Dermis microvascular lymphatic vessel endothelial cell (primary cell): ENCODE results near the gene ARAP2. TPM values are rescaled to one million over a fixed set of nuclear protein-coding genes. Genes with fewer than 3 reads are reported as not detected.

Experiments used
- DNase-seq, 2 donors: peaks; one replicate each; pipeline versions ENCODE4 v3.0.0 to v3.0.0-alpha.2; 2010; ENCODE audit warnings: low read depth in 2 of 2
- total RNA-seq: library from RNA; depleted of rRNA; stranded (reverse); fragments of >200 nt; gene quantifications from 2 replicates; pipeline ENCODE4 v1.2.1, GENCODE V29; 2014

ARAP2 gene
- total RNA-seq, 1 donor from 2014 or later: under 0.01 TPM

- no peak for DNase-seq
These were observed 28.7 kb downstream of the ARAP2 start for GRCh38 chr4:36215627-36216026.

DNA sequence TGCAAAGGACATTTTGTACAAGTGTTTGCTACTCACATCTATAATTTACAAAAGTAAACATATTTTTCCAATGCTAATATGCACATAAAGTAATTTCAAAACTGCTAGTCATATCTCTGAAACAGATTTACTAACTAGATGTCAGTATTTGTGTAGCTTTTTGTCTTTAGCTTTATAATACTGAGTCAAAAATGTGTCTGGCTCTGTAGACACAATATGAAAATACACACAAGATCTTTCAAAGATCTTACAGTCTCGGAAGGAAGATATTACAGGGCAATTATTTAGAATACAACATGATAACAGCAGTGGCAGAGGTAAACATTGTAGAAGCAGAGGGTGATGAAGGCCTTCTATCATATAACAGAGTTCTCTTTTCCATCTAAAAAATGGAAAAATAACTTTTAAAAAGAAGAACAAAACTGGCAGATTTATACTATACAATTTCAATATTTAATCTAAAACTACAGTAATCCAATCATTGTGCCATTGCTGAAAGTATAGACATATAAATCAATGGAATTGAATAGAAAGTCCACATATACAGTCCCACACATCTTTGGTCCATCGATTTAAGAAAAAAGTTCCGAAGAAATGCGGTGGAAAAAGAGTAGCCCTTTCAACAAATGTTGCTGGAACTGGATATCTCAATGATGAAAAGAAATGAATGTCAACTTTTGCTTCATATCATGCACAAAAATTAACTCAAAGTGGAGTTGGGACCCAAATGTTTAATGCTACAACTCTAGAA is 29.4 kb downstream of the ARAP2 start:
- no peak for DNase-seq

DNA sequence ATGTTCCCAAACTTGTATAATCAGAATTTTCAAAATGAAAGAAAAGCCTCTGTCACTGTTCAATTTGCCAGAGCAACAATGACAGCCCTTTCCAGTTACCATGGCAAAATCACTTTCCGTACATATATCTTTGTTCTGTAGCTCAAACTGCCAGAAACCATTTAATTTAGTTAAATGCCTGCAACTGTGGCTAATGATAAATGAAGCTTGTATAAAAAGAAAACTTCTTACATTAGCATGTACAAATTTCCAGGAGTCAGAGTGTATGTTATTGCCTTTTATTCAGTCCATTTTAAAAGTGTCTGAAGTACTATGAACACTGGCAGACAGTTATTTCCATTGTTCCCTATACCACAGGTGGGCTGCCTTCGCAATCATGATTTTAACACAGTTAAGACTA is 30.3 kb downstream of the ARAP2 start:
- no peak for DNase-seq

- no peak for DNase-seq
These were observed 33.2 kb downstream of the ARAP2 start for GRCh38 chr4:36211084-36211483.

GRCh38 chr4:36209941-36210649 is 34.2 kb downstream of the ARAP2 start:
- no peak for DNase-seq

GRCh38 chr4:36208893-36209473 is 35.3 kb downstream of the ARAP2 start:
- DNase-seq: no peak

DNA sequence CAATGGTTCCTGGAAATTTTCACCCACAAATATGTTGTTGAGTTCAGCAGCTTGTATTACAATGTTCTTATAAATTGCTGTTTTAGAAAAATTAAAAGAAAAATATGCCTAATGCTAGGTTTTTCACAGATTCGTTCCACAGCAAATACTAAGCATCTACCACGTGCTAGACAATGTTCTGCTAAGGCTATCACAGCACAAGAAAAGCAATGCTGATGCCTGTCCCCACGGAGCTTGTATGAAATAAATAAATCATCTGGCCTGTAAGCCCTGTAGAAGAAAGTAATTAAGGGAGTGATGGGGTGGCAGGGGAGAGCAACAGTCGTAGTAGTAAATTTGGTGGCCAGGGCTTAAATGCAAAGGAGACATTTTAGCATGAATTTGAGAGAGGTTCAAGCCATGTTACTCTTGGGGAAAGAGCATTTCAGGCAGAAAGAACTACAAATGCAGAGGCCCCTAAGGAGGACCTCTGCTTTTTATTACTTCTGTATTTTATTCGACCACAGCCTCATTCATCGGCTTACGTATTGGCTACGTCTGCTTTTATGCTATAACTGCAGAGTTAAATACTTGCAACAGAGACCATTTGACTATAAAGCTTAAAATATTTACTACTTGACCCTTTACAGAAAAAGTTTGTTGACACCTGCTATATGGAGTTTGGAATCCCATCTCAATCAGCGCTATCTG is 36.3 kb downstream of the ARAP2 start:
- DNase-seq: no peak

- DNase-seq: no peak
These were observed 36.9 kb downstream of the ARAP2 start for GRCh38 chr4:36207367-36207766.

DNA sequence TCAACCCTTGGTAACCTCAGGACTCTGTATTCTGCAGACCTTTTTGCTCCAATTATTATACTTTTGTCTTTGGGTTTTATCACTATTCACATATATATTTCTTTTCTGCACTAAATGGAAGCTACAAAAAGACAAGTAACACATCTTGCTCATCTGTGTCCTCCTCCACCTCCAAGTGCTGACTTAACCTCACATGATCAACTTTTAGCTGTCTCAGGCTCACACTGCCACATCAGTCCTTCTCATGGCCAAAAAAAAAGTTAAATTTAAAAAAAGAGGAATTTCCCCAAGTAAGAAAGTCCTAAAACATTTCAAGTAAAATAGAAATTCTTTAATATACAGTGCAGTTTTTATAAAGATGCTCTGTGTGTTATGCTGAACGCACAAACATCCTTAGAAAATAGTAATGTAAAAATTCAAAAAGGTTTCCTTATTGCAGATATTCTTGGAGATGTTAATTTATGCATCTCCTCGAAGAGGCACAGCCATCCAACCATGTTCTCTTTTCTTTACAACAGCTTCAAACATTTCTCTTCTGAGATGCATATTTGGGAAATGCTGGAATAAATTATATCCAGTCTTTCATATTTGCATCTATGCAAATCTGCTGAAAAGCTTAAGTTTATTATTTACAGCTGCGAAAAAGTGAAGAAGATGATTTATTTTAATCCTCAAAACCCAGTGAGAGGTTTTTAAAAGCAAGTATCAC is 37.6 kb downstream of the ARAP2 start:
- DNase-seq: no peak

DNA sequence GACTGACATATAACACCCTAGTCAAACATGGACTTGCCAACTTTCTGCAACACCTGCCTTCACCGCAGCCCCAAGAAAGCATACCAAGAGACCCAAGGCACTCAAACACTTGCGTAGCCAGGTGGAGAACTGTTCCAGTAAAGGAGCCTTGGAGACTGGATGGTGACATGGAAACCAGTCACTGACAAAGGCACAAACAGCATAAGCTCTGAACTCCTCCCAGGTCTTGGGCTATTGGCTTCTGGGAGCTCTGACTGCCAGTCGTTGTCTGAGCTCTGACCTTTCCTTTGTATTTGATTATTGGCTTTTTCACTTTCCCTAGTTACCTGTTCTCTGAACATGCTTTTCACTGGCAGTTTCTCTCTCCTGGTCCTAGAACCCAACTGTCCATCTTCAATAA is 38.3 kb downstream of the ARAP2 start:
- no peak for DNase-seq

DNA sequence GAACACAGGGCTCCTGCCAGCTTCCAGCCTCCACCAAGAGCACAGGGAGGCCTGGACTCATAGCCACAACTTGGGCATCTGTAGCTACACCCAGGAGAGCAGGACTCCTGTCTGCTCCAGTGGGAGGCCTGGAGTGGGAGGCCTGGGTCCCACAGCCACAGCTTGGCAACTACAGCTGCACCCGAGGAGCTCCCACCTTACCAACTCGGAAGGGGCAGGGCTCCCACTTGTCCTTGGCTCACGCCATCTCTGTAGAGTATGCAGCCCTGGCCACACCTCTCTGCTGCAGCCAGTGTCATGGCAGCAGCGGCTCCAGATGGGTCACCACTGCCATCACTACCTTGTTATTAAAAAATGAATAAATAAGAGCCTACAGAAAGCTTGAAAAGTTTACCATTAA is 45.5 kb downstream of the ARAP2 start:
- DNase-seq: no peak

DNA sequence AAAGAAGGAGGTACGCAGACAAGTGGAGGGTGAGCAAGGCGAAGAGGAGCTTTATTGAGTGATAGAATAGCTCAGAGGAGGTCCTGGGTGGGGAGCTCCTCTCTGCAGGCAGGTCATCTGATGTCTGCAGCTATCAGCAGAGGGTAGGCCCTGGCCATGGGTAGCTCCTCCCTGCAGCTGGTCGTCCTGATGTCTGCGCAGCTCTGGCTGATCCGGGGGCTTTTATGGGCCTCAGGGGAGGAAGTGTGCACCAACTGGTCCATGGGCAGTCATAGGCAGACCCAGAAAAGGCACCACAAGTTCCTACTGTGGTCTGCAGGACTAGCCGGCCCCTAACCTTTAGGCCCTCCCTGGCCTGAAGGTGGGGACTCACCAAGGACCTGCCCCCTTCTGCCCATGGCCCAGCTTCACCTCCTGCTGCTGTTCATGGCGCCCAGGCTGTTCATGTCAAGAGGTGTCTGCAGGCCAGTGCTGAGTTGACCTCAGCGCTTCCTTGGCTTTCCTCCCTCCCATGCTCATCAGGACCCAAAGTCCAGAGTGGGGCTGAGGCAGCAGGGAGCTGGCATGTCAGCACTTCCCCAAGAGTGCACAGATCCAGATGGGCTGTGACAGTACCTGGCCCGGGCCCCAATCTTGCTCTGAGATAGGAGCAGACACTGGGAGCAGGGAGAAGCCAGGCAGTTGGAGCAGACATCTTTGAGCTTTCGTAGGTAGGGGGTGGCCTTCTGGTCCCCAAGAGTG is 46.1 kb downstream of the ARAP2 start:
- DNase-seq: no peak

DNA sequence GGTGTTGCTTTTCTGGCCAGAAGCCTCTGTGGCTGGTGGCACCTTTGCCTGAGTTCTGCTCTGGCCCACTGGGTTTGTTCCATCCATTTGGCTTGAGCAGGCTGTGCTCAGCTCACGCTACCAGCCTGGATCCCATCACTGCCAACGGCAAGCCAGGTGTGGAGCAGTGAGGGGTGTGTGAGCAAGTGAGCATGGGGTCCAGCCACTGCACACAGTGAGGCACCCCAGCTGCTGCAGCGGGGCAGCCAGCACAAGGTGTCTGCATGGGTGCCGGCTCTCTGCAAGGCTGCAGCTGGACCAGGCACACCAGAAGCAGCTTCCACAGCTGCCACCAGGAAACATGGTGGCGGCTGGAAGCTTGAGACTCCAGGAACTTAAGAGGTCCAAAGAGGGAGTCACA is 46.8 kb downstream of the ARAP2 start:
- no peak for DNase-seq

DNA sequence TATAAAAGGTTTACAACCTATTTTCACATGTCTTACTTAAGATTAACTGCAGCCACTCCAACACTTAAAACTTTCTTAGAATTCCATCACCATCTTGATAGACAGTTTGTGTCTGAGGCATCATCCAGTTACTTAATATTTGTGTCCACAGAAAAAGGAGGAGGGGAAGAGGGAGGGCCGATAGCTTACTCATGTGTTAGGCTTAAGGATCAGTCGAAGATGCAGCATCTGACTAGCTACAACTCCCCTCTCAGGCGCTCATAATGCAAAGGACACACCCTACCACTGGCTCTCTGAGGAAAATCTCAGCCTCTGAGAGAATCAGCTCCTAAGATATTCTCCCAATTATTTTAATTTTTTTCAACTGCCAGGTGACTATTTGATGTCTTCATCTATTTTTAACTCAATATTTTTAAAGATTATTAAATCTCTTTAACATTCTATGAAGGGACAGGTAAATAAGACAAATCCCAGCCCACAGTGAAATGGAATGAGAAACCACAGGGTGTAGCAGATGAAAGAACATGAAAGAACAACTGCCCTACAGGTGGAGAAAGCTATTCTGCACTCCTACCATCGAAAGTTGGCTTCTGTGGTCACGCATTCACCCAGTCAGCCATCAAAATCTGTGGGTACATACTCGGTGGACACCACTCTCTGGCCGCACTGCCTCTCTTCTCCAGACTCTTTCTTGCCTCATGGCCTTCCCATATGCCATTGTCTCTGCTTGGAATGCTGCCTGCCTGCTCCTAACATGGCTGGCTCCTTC is 48.0 kb downstream of the ARAP2 start:
- DNase-seq: no peak

- no peak for DNase-seq
These were observed 51.4 kb downstream of the ARAP2 start for GRCh38 chr4:36192922-36193321.

DNA sequence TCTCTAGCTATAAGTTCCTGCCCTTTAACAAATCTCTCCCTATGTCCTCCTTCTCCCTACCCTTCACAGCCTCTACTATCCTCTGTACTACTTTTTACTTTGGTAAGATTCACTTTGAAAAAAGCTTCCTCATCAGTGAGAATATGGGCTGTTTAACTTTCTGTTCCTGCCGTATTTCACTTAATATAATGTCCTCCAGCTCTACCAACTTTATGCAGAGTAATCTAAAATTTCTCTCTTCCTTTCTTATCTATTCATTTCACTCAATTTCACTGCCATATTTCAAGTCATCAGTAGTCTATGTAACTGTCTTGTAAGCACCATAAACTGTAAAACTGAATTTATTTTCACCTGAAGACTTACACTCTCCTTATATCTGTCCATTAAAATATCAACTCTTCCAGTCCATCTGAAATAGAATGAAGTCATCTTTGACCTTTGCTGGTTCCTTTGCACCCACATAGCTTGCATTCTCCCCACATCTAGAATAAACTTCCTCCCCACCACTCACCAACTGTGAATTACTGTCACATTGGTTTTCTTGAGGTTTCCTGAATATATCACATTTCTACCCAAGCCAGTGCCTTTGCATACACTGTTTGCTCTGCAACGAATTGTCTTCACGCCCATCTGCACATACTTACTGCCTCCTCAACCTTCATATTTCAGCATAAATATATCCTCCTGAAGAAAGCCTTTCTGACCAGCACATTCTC is 54.6 kb downstream of the ARAP2 start:
- DNase-seq: no peak

GRCh38 chr4:36187723-36188333 is 56.5 kb downstream of the ARAP2 start:
- peak in 1 of 2 donors; percentile 2 for DNase-seq

- DNase-seq: no peak
These were observed 60.5 kb downstream of the ARAP2 start for GRCh38 chr4:36183665-36184393.
